ENCODE results near the gene KSR1. TPM values are rescaled to one million over a fixed set of nuclear protein-coding genes. Genes with fewer than 3 reads are reported as not detected.

KSR1 gene
- polyA plus RNA-seq, 1 experiment = 28.2 TPM

GRCh38 chr17:27529230-27529796 lies 73.1 kb downstream of the KSR1 start:
- no peak for DNase-seq (ENCODE audit: low read depth, low spot score)
- CTCF ChIA-PET = interaction anchor here (0.9 to 1.2 kb wide), 3 partner anchors 19 to 98 kb away, joined by 3 to 4 read pairs (median 4); no protein-coding TSS in a partner anchor
- Histone ChIP-seq H3K27me3 (ENCODE audit: control insufficient read depth, insufficient read depth, low read length) (no peaks in the 10 kb centered on the region), H3K4me3 (ENCODE audit: low read depth, low read length) (no peak overlapping the region), H3K9me3 (ENCODE audit: control insufficient read depth, insufficient read depth, low read length) (no peaks in the 10 kb centered on the region), H3K27ac (ENCODE audit: low read depth, low read length) (peak overlapping the region; percentile 52)
- TF ChIP-seq CTCF (IDR thresholded peaks at IDR 0.05; ENCODE audit: low read depth, low read length) = 0 out of 2 replicates have a peak, but pooled peaks have one; percentile 10
- POLR2A ChIA-PET = no interaction called here

GRCh38 chr17:27530764-27531391 lies 74.6 kb downstream of the KSR1 start:
- H3K4me3 ChIP-seq (ENCODE audit: low read depth, low read length) = no peak overlapping the region
- peak overlapping the region; percentile 98 for H3K27ac ChIP-seq (ENCODE audit: low read depth, low read length)
- no peaks in the 10 kb centered on the region for H3K27me3 ChIP-seq (ENCODE audit: control insufficient read depth, insufficient read depth, low read length)
- DNase-seq (ENCODE audit: low read depth, low spot score) = no peak
- no peak for TF ChIP-seq CTCF (IDR thresholded peaks at IDR 0.05; ENCODE audit: low read depth, low read length)
- ChIA-PET CTCF (no interaction called here), POLR2A (no interaction called here)
- H3K9me3 ChIP-seq (ENCODE audit: control insufficient read depth, insufficient read depth, low read length) = no peaks in the 10 kb centered on the region

- DNase-seq (ENCODE audit: low read depth, low spot score) = no peak
- H3K27ac ChIP-seq (ENCODE audit: low read depth, low read length) = peak overlapping the region; percentile 98
- POLR2A ChIA-PET = interaction anchor here (1.2 to 1.4 kb wide), 2 partner anchors 9 to 22 kb away, joined by 3 to 6 read pairs; no protein-coding TSS in a partner anchor
- H3K9me3 ChIP-seq (ENCODE audit: control insufficient read depth, insufficient read depth, low read length) = no peaks in the 10 kb centered on the region
- TF ChIP-seq CTCF (IDR thresholded peaks at IDR 0.05; ENCODE audit: low read depth, low read length) = no peak
- CTCF ChIA-PET = no interaction called here
- no peaks in the 10 kb centered on the region for H3K27me3 ChIP-seq (ENCODE audit: control insufficient read depth, insufficient read depth, low read length)
- no peak overlapping the region for H3K4me3 ChIP-seq (ENCODE audit: low read depth, low read length)
These were observed 75.3 kb downstream of the KSR1 start for GRCh38 chr17:27531469-27531961.

- DNase-seq (ENCODE audit: low read depth, low spot score) = peak; percentile 95
- no peak for TF ChIP-seq CTCF (IDR thresholded peaks at IDR 0.05; ENCODE audit: low read depth, low read length)
- H3K4me3 ChIP-seq (ENCODE audit: low read depth, low read length) = no peak overlapping the region
- H3K27ac ChIP-seq (ENCODE audit: low read depth, low read length) = peak overlapping the region; percentile 98
- H3K27me3 ChIP-seq (ENCODE audit: control insufficient read depth, insufficient read depth, low read length) = no peaks in the 10 kb centered on the region
- CTCF ChIA-PET = no interaction called here
- POLR2A ChIA-PET = interaction anchor here (0.7 to 1.4 kb wide), 3 partner anchors 8 to 78 kb away, joined by 3 to 6 read pairs (median 3); no protein-coding TSS in a partner anchor
- H3K9me3 ChIP-seq (ENCODE audit: control insufficient read depth, insufficient read depth, low read length) = no peaks in the 10 kb centered on the region
These were observed 76.3 kb downstream of the KSR1 start for GRCh38 chr17:27532269-27533263.

Measured in AG04450 (cell line).